ENCODE results near the gene EMC6. TPM values are rescaled to one million over a fixed set of nuclear protein-coding genes. Genes with fewer than 3 reads are reported as not detected.

EMC6 gene
- total and polyA plus RNA-seq, 2 of the 13 experiments (the other 11 are each of a cell fraction or from before 2014, with no cell fraction given): 45.1 to 47.7 TPM

GRCh38 chr17:3668279-3669084 is at the start of gene EMC6, which contains the start of gene TAX1BP3 (continued):
- TF ChIP-seq GPN1 (CRISPR knock-in tag; IDR thresholded peaks at IDR 0.05; ENCODE audit: borderline replicate concordance) (peak; percentile 5; the same call in 1 of the 2 replicates), CREBL2 (CRISPR knock-in tag; IDR thresholded peaks at IDR 0.05; ENCODE audit: borderline replicate concordance) (0 out of 2 replicates have a peak, but pooled peaks have one; percentile 32), ZNF331 (CRISPR knock-in tag; IDR thresholded peaks at IDR 0.05) (peak; percentile 6), ZNF598 (CRISPR knock-in tag; IDR thresholded peaks at IDR 0.05; ENCODE audit: borderline replicate concordance) (0 out of 2 replicates have a peak, but pooled peaks have one; percentile 1), SIN3B (IDR thresholded peaks at IDR 0.05; ENCODE audit: low read length) (no peak), ZBTB7B (CRISPR knock-in tag; IDR thresholded peaks at IDR 0.05) (peak; percentile 6; the same call in 1 of the 2 replicates), SRSF9 (IDR thresholded peaks at IDR 0.05; ENCODE audit: borderline replicate concordance, insufficient read depth, low read depth, low read length, poor library complexity, severe bottlenecking) (no peak), NFYC (CRISPR knock-in tag; IDR thresholded peaks at IDR 0.05) (peak; percentile 82), SYNCRIP (IDR thresholded peaks at IDR 0.05; ENCODE audit: insufficient read depth, low read depth, low read length) (no peak), ZNF282 (IDR thresholded peaks at IDR 0.05; ENCODE audit: partially characterized antibody) (no peak), ZNF615 (CRISPR knock-in tag; IDR thresholded peaks at IDR 0.05; ENCODE audit: borderline replicate concordance) (no peak; the same call in 1 of the 2 replicates), ZNF546 (CRISPR knock-in tag; conservative IDR thresholded peaks at IDR 0.05) (peak; percentile 88), ZNF337 (CRISPR knock-in tag; IDR thresholded peaks at IDR 0.05; ENCODE audit: borderline replicate concordance, low read depth) (0 out of 2 replicates have a peak, but pooled peaks have one; percentile 63), ZNF263 (CRISPR knock-in tag; IDR thresholded peaks at IDR 0.05) (peak; percentile 43; the same call in 1 of the 2 replicates), NR2C2 (CRISPR knock-in tag; IDR thresholded peaks at IDR 0.05; ENCODE audit: borderline replicate concordance) (peak; percentile 57; the same call in 1 of the 2 replicates), MED13 (CRISPR knock-in tag; IDR thresholded peaks at IDR 0.05) (0 out of 2 replicates have a peak, but pooled peaks have one; percentile 29), ZNF777 (CRISPR knock-in tag; IDR thresholded peaks at IDR 0.05) (peak; percentile 76), ETS1 (CRISPR knock-in tag; IDR thresholded peaks at IDR 0.05) (peak; percentile 53), ZNF737 (CRISPR knock-in tag; IDR thresholded peaks at IDR 0.05; ENCODE audit: borderline replicate concordance) (no peak), ZNF552 (CRISPR knock-in tag; IDR thresholded peaks at IDR 0.05; ENCODE audit: borderline replicate concordance) (peak; percentile 61; the same call in 1 of the 2 replicates), HNF4G (IDR thresholded peaks at IDR 0.05; ENCODE audit: borderline replicate concordance, low read depth, low read length) (no peak), HNF4G (CRISPR knock-in tag; IDR thresholded peaks at IDR 0.05; ENCODE audit: borderline replicate concordance, low read depth) (no peak), JDP2 (CRISPR knock-in tag; IDR thresholded peaks at IDR 0.05; ENCODE audit: borderline replicate concordance) (no peak), IRF1 (CRISPR knock-in tag; IDR thresholded peaks at IDR 0.05; ENCODE audit: low read depth) (0 out of 2 replicates have a peak, but pooled peaks have one; percentile 56), ZBTB25 (CRISPR knock-in tag; IDR thresholded peaks at IDR 0.05) (peak; percentile 47; the same call in 1 of the 2 replicates), ZNF674 (CRISPR knock-in tag; IDR thresholded peaks at IDR 0.05; ENCODE audit: low read depth) (peak; percentile 94; the same call in 1 of the 2 replicates), NCOA5 (CRISPR knock-in tag; IDR thresholded peaks at IDR 0.05) (no peak)

Data from HepG2 (cell line).